ENCODE results near the gene HHAT.
A peak's percentile ranks its signal among the peaks of the same experiment; 100 is the strongest.

Gene HHAT

DNA sequence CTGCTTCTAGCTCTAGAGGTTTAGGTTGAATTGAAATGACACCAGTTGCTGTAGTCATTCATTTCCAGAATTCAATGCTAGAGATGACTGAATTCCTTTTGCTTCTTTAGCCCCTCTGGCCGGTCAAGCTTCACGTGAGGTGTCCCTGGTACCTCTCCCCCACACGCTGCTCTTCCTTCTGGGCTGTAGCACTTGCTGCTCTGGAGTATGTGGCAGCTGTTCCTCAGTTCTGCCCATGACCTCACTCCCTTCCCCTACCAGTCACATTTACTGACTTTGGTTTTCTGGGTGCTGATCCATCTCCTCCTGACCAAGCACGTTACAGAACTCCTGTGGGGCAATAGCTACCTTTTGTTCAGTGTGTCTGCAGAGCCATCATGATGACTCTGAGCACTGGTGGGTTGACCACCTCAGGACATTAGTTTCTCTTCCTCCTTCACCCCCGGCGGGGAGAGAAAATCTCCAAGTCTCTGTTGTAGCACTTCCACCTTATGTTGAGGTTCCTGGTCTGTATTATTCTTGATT, 128.1 kb downstream of the HHAT start:
- H3K27ac ChIP-seq (ENCODE audit: low read length), result peak overlapping the region; percentile 83
- no peaks in the 10 kb centered on the region for H3K36me3 ChIP-seq (ENCODE audit: insufficient read depth, low read length)
- peaks cover 26% of the 10 kb centered on the region for H3K4me1 ChIP-seq (ENCODE audit: insufficient read depth, low read length)
- H3K4me3 ChIP-seq (ENCODE audit: low read depth in 1 of 2, low read length in 2 of 2), result no peak overlapping the region
- H2AFZ ChIP-seq (ENCODE audit: low read depth, low read length), result peak overlapping the region; percentile 61
- no peaks in the 10 kb centered on the region for H3K27me3 ChIP-seq (ENCODE audit: insufficient read depth, low read length, poor library complexity)
- H3K9me3 ChIP-seq (ENCODE audit: insufficient read depth, low read length, severe bottlenecking), result no peaks in the 10 kb centered on the region
- H3K4me2 ChIP-seq (ENCODE audit: insufficient read depth, low read length), result no peak overlapping the region
- peak; percentile 33; the same call in 2 of the 3 replicates for ATAC-seq (ENCODE audit: insufficient read depth, low read depth)
- TF ChIP-seq EZH2 (IDR thresholded peaks at IDR 0.05; ENCODE audit: borderline replicate concordance, low read depth, low read length, severe bottlenecking), result no peak
- TF ChIP-seq, protein P1, sequence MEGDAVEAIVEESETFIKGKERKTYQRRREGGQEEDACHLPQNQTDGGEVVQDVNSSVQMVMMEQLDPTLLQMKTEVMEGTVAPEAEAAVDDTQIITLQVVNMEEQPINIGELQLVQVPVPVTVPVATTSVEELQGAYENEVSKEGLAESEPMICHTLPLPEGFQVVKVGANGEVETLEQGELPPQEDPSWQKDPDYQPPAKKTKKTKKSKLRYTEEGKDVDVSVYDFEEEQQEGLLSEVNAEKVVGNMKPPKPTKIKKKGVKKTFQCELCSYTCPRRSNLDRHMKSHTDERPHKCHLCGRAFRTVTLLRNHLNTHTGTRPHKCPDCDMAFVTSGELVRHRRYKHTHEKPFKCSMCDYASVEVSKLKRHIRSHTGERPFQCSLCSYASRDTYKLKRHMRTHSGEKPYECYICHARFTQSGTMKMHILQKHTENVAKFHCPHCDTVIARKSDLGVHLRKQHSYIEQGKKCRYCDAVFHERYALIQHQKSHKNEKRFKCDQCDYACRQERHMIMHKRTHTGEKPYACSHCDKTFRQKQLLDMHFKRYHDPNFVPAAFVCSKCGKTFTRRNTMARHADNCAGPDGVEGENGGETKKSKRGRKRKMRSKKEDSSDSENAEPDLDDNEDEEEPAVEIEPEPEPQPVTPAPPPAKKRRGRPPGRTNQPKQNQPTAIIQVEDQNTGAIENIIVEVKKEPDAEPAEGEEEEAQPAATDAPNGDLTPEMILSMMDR (IDR thresholded peaks at IDR 0.05; ENCODE audit: borderline replicate concordance, extremely low read depth, low read length, poor library complexity, severe bottlenecking), result no peak
- H3K9ac ChIP-seq (ENCODE audit: low read depth, low read length), result no peak overlapping the region
- DNase-seq, result no peak
- H3K79me2 ChIP-seq (ENCODE audit: insufficient read depth, low read length), result no peaks in the 10 kb centered on the region
- H4K20me1 ChIP-seq (ENCODE audit: insufficient read depth, low read length), result no peaks in the 10 kb centered on the region

- no peak for DNase-seq
- H3K4me3 ChIP-seq (ENCODE audit: low read depth in 1 of 2, low read length in 2 of 2), result no peak overlapping the region
Observed at GRCh38 chr1:210457568-210457967, 128.9 kb downstream of the HHAT start.

GRCh38 chr1:210464519-210465039, 135.9 kb downstream of the HHAT start:
- TF ChIP-seq, protein P1 (IDR thresholded peaks at IDR 0.05; ENCODE audit: borderline replicate concordance, extremely low read depth, low read length, poor library complexity, severe bottlenecking), result no peak
- TF ChIP-seq EZH2 (IDR thresholded peaks at IDR 0.05; ENCODE audit: borderline replicate concordance, low read depth, low read length, severe bottlenecking), result no peak
- Histone ChIP-seq H3K4me3 (ENCODE audit: low read depth in 1 of 2, low read length in 2 of 2) (no peak overlapping the region), H2AFZ (ENCODE audit: low read depth, low read length) (no peak overlapping the region), H3K27me3 (ENCODE audit: insufficient read depth, low read length, poor library complexity) (no peaks in the 10 kb centered on the region), H3K9me3 (ENCODE audit: insufficient read depth, low read length, severe bottlenecking) (no peaks in the 10 kb centered on the region), H3K4me2 (ENCODE audit: insufficient read depth, low read length) (no peak overlapping the region), H3K79me2 (ENCODE audit: insufficient read depth, low read length) (no peaks in the 10 kb centered on the region), H4K20me1 (ENCODE audit: insufficient read depth, low read length) (no peaks in the 10 kb centered on the region), H3K9ac (ENCODE audit: low read depth, low read length) (no peak overlapping the region), H3K36me3 (ENCODE audit: insufficient read depth, low read length) (no peaks in the 10 kb centered on the region), H3K27ac (ENCODE audit: low read length) (no peak overlapping the region), H3K4me1 (ENCODE audit: insufficient read depth, low read length) (0 out of 2 replicates have a peak, but pooled peaks cover 12% of the 10 kb centered on the region)
- ATAC-seq (ENCODE audit: insufficient read depth, low read depth) (peak; percentile 87), DNase-seq (no peak)

More at GRCh38 chr1:210457568-210457967, 128.9 kb downstream of the HHAT start:
- Histone ChIP-seq H3K36me3 (ENCODE audit: insufficient read depth, low read length) (no peaks in the 10 kb centered on the region), H3K27ac (ENCODE audit: low read length) (no peak overlapping the region), H3K4me1 (ENCODE audit: insufficient read depth, low read length) (peaks cover 26% of the 10 kb centered on the region), H4K20me1 (ENCODE audit: insufficient read depth, low read length) (no peaks in the 10 kb centered on the region), H3K9ac (ENCODE audit: low read depth, low read length) (no peak overlapping the region), H3K9me3 (ENCODE audit: insufficient read depth, low read length, severe bottlenecking) (no peaks in the 10 kb centered on the region), H3K79me2 (ENCODE audit: insufficient read depth, low read length) (no peaks in the 10 kb centered on the region), H3K27me3 (ENCODE audit: insufficient read depth, low read length, poor library complexity) (no peaks in the 10 kb centered on the region), H2AFZ (ENCODE audit: low read depth, low read length) (no peak overlapping the region), H3K4me2 (ENCODE audit: insufficient read depth, low read length) (no peak overlapping the region)
- no peak for TF ChIP-seq EZH2 (IDR thresholded peaks at IDR 0.05; ENCODE audit: borderline replicate concordance, low read depth, low read length, severe bottlenecking)
- TF ChIP-seq, protein P1 (IDR thresholded peaks at IDR 0.05; ENCODE audit: borderline replicate concordance, extremely low read depth, low read length, poor library complexity, severe bottlenecking), result no peak
- ATAC-seq (ENCODE audit: insufficient read depth, low read depth), result no peak
